ENCODE results near the gene HOXA11.

HOXA11 gene

DNA sequence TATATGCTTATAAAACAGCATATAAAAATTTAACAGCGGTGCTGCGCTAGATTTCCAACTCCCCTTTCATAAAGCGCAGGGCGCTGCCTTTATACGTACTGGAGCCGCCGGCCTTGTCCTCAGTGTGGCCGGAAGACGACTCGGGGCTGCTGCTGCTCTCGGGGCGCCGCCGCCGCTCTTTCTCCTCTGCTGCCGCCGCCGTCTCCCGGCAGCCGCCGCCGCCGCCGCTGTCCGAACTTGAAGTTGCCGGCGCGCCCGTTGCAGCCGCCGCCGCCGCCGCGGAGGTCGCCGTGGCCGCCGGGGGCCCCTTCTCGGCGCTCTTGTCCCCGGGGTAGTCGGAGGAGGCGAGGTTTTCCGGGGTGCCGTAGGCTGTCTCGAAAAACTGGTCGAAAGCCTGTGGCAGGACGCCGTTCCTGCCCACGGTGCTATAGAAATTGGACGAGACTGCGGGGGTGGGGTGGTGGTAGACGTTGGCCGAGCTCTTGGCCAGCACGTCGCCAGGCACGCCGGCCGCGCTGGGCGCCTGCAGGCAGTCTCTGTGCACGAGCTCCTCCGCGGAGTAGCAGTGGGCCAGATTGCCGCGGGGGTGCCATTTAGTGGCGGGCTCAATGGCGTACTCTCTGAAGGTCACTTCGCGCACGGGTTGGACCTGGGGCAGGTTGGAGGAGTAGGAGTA, 557 bp downstream of the HOXA11 start:
- peaks cover 38% of the 10 kb centered on the region for H3K27me3 Mint-ChIP-seq
- H3K9me3 Mint-ChIP-seq, result no peaks in the 10 kb centered on the region
- no peaks in the 10 kb centered on the region for H3K36me3 Mint-ChIP-seq
- DNase-seq (ENCODE audit: low spot score in 2 of 2), result peak in 1 of 2 donors; percentile 49
- ATAC-seq (ENCODE audit: low read depth), result no peak
- H3K4me1 Mint-ChIP-seq, result peaks cover 18% of the 10 kb centered on the region
- peak overlapping the region; percentile 3 for H3K4me3 Mint-ChIP-seq
- H3K27ac Mint-ChIP-seq, result peak overlapping the region; percentile 76

DNA sequence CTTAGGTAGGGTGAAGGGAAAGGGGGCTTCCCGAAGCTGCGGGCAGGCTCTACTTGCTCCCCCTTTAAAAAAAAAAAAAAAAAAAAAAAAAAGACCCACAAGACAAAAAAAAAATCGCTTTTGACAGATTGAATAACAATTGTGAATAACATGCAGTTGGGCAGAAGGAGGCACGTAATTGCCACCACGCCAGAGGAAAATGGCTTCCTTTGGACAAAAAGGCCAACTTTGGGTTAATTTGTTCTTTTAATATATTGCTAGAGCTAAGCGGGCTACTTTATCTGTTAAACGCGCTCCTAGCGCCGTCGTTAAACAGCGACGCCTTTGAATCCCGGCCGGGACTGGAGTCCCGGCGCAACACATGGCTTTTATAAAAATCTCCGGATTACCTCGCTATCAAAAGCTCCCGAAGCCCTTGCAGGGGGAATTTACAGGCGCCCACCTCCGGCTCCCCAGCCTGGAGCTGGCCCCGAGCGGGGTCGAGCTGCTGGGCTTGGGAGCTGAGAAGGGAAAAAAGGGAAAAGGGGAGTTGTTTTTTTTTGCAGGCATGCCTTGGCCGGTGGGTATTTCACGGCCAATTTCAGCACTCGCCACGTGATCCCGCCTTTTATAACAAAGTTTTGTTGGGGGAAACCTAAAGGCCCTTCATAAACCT, 1.2 kb downstream of the HOXA11 start:
- Mint-ChIP-seq H3K4me1 (peaks cover 18% of the 10 kb centered on the region), H3K36me3 (no peaks in the 10 kb centered on the region), H3K27me3 (peaks cover 41% of the 10 kb centered on the region), H3K9me3 (no peaks in the 10 kb centered on the region), H3K27ac (no peak overlapping the region), H3K4me3 (no peak overlapping the region)
- ATAC-seq (ENCODE audit: low read depth) (no peak), DNase-seq (ENCODE audit: low spot score in 2 of 2) (no peak)

DNA sequence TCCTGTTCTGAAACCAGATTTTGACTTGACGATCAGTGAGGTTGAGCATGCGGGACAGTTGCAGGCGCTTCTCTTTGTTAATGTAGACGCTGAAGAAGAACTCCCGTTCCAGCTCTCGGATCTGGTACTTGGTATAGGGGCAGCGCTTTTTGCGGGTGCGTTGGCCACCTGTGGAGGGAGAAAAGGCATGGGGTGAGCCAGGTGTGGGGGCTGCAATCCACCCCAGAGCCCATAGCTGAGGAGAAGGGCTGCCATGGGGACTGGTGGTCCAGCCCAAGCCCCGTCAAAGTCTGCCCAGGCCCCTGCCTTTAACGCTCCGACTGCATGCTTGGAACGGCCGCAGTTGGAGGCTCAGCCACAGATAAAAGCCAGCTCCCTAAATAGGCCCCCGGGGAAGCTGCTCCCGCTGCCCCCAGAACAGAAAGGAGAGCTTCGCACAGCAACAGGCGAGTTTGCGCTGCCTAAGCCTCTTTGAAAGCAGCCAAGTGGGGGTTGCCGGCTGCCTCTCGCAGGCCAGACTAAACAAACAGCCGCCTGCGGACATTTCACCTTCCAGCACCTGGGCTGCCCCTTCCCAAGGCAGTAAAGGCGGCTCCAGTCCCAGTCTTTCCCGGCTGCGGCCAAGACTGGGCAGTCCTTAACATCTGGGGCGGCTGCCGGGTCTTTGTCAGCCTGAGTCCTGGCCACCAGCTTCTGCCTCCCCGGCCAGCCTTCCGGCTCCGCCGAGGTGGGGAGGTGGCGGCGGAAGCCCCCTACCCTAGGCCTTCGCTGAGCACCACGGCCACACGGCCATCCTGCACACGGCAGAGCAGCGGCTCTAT, 2.0 kb downstream of the HOXA11 start:
- peaks cover 34% of the 10 kb centered on the region for H3K27me3 Mint-ChIP-seq
- H3K36me3 Mint-ChIP-seq, result no peaks in the 10 kb centered on the region
- ATAC-seq (ENCODE audit: low read depth), result no peak
- H3K4me1 Mint-ChIP-seq, result peaks cover 14% of the 10 kb centered on the region
- no peaks in the 10 kb centered on the region for H3K9me3 Mint-ChIP-seq
- no peak for DNase-seq (ENCODE audit: low spot score in 2 of 2)
- H3K27ac Mint-ChIP-seq, result peak overlapping the region; percentile 61
- H3K4me3 Mint-ChIP-seq, result no peak overlapping the region

- no peak overlapping the region for H3K4me3 Mint-ChIP-seq
- no peaks in the 10 kb centered on the region for H3K9me3 Mint-ChIP-seq
- DNase-seq (ENCODE audit: low spot score in 2 of 2) (no peak), ATAC-seq (ENCODE audit: low read depth) (no peak)
- peak overlapping the region; percentile 61 for H3K27ac Mint-ChIP-seq
- peaks cover 35% of the 10 kb centered on the region for H3K27me3 Mint-ChIP-seq
- H3K36me3 Mint-ChIP-seq, result no peaks in the 10 kb centered on the region
- H3K4me1 Mint-ChIP-seq, result peaks cover 12% of the 10 kb centered on the region
Measured at GRCh38 chr7:27182285-27182841, 2.7 kb downstream of the HOXA11 start.

DNA sequence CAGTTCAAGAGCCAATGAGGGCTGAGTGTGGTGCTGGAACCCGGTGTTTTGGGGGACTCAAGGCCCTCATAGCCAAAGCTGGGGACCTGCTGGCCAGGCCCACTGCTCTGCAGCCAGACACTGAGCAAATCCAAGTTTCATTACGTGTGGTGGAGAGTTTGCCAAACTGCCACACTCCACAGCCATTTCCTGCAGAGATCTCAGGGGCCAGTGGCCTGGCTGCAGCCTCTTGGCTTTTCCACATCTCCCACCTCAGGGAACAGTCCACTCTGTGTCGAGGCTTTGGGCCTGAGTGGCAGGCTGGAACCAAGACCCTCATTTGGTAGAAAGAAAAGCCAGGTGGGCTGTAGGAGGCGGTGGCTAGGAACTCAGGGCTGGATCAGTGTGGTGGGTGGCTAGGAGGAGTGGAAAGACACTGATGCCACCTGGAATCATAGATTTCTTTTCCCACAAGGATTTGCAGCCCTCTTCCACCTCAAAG, 3.2 kb downstream of the HOXA11 start:
- Mint-ChIP-seq H3K4me1 (peaks cover 12% of the 10 kb centered on the region), H3K4me3 (no peak overlapping the region), H3K36me3 (no peaks in the 10 kb centered on the region), H3K9me3 (no peaks in the 10 kb centered on the region), H3K27ac (no peak overlapping the region), H3K27me3 (peaks cover 35% of the 10 kb centered on the region)
- DNase-seq (ENCODE audit: low spot score in 2 of 2) (no peak), ATAC-seq (ENCODE audit: low read depth) (no peak)

- H3K4me3 Mint-ChIP-seq, result no peak overlapping the region
- peaks cover 29% of the 10 kb centered on the region for H3K27me3 Mint-ChIP-seq
Measured at GRCh38 chr7:27180431-27181420, 4.3 kb downstream of the HOXA11 start.

DNA sequence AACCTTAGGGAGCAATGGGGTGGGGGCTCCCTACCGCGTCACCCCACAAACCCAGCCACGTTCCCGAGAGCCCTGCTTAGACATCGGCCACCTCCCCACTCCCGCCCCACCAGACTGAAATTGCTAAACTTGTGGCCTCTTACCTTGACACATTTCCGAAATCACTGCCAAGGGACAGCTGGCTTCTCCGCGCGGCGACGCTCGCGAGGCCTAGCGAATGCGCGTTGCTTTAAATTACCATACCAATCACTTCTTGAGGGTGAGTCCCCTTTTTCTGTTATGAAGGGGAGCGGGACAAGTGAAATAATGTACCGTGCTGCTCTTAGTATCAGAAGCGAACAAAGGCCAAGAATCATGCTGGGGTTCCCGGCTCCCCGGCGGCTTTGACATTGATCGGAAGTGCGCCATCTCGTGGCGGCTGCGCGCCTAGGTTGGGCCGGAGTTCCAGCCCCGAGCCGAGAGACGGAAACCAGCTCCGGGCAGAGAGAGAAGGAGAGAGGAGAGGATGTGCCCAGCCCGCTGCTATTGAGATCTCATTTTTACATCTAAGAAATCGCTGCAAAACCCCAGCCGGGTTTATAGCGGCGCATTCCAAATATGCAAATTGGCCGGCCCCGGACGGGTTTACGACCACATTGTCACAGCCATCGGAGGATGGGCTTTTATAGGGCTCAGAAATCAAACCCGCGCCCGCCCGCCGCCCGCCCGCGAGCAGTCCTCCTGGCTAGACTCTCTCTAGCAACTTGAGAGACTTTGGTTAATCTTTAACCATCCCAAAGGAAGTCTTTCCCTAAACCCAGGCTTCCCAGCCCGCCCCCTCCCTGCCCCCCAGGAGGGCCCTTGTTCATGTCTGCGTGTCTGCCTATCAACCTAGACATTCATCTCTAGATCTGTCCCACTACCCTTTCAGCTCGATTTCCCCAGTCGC, 5.3 kb downstream of the HOXA11 start:
- Mint-ChIP-seq H3K9me3 (no peaks in the 10 kb centered on the region), H3K27me3 (peaks cover 28% of the 10 kb centered on the region), H3K27ac (no peak overlapping the region), H3K4me3 (no peak overlapping the region), H3K4me1 (peaks cover 6% of the 10 kb centered on the region), H3K36me3 (no peaks in the 10 kb centered on the region)
- ATAC-seq (ENCODE audit: low read depth) (peak; percentile 39), DNase-seq (ENCODE audit: low spot score in 2 of 2) (peak in 1 of 2 donors; percentile 48)

More at GRCh38 chr7:27180431-27181420, 4.3 kb downstream of the HOXA11 start:
- no peak overlapping the region for H3K27ac Mint-ChIP-seq
- ATAC-seq (ENCODE audit: low read depth) (no peak), DNase-seq (ENCODE audit: low spot score in 2 of 2) (no peak)
- H3K4me1 Mint-ChIP-seq, result peaks cover 9% of the 10 kb centered on the region
- no peaks in the 10 kb centered on the region for H3K9me3 Mint-ChIP-seq
- H3K36me3 Mint-ChIP-seq, result no peaks in the 10 kb centered on the region

- H3K9me3 Mint-ChIP-seq, result no peaks in the 10 kb centered on the region
- H3K4me3 Mint-ChIP-seq, result no peak overlapping the region
- H3K27ac Mint-ChIP-seq, result no peak overlapping the region
- peaks cover 28% of the 10 kb centered on the region for H3K27me3 Mint-ChIP-seq
- no peaks in the 10 kb centered on the region for H3K36me3 Mint-ChIP-seq
- ATAC-seq (ENCODE audit: low read depth) (no peak), DNase-seq (ENCODE audit: low spot score in 2 of 2) (no peak)
- peaks cover 5% of the 10 kb centered on the region for H3K4me1 Mint-ChIP-seq
Measured at GRCh38 chr7:27179030-27179429, 6.0 kb downstream of the HOXA11 start.

- no peak overlapping the region for H3K4me3 Mint-ChIP-seq
- DNase-seq (ENCODE audit: low spot score in 2 of 2) (no peak), ATAC-seq (ENCODE audit: low read depth) (no peak)
- H3K27me3 Mint-ChIP-seq, result peaks cover 28% of the 10 kb centered on the region
- H3K36me3 Mint-ChIP-seq, result no peaks in the 10 kb centered on the region
- H3K27ac Mint-ChIP-seq, result no peak overlapping the region
- no peaks in the 10 kb centered on the region for H3K9me3 Mint-ChIP-seq
- peaks cover 5% of the 10 kb centered on the region for H3K4me1 Mint-ChIP-seq
Measured at GRCh38 chr7:27178366-27178765, 6.7 kb downstream of the HOXA11 start.

DNA sequence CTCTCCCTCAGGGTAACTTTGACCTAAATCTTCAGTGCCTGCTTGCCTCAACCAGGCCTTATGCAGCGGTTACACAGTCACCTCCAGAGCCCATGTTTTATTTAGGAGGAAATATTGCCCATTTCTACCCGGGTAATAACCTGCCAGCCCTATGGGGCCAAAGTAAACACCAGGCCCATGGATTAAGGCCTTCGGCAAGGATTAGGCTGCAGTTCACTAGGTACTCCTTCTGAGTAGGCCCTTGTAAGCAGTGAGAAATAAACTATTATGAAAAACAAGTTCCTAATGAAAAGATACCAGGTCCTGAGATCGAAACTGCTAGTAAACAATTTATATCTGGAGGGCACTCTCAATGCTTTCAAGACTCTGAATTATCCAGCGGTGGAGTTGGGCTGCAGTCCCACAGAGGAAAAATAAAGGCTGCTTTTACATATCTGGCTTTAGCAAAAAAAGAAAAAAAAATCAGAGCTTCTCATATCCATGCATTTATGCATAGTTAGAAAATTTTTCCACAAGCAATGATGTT, 7.2 kb downstream of the HOXA11 start:
- Mint-ChIP-seq H3K27me3 (peaks cover 26% of the 10 kb centered on the region), H3K9me3 (no peaks in the 10 kb centered on the region), H3K36me3 (no peaks in the 10 kb centered on the region), H3K4me1 (peaks cover 5% of the 10 kb centered on the region), H3K4me3 (no peak overlapping the region), H3K27ac (no peak overlapping the region)
- ATAC-seq (ENCODE audit: low read depth) (no peak), DNase-seq (ENCODE audit: low spot score in 2 of 2) (no peak)

DNA sequence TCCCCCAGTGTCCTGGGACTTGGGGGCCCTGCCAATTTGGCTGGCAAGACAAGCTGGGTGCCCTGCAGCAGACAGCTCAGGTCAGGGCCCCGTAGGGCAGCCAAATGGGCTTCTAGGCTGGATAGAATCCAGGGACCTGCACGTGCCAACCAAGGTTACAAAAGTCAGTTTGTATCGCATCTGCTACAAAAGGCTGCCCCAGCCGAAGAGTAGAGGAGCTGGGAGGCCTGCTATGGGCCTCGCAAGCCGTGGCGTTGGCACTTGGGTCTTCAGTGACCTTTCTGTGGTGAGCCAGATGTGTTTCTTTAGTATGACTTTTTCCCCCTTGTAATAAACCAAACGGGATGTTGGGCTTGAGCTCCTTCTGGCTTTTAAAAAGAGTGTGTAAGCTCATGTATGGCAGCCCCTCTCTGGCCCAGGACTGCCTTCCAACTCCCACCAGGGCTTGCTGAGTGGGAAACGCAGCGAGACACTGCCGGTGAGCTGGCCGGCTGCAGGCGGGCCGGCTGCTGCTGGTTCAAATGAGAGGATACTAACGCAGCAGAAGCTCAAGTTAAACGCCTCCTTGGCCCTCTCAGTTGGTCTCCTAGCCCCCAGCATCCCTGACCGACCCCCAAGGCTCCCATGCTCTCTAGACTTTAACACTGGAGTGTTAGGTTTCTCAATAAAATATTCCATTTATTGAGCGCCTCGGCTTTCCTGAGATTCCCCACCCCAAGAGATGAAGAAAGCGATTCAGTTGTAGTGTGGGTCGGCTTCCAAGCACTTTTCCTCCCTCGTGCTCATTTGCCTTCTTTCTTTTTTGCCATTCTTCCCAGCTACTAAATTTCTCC, 7.9 kb downstream of the HOXA11 start:
- ATAC-seq (ENCODE audit: low read depth) (no peak), DNase-seq (ENCODE audit: low spot score in 2 of 2) (no peak)
- Mint-ChIP-seq H3K4me3 (no peak overlapping the region), H3K36me3 (no peaks in the 10 kb centered on the region), H3K9me3 (no peaks in the 10 kb centered on the region), H3K27ac (no peak overlapping the region), H3K4me1 (peaks cover 5% of the 10 kb centered on the region), H3K27me3 (peaks cover 25% of the 10 kb centered on the region)

DNA sequence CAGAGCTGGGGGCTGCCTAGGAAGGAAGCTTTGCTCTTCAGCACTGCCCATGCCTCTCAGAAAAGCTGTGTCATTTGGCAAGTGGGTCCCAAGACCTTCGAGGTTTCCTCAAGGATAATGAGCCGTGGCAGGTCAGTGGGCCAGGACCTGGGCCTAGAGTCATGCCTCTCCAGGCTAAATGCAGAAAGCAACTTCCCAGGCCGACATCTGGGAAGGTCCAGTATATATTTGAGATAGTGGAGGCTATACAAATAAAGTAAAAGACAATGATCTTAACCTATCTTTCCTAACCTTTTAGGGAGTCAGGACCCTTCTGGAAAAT, 8.5 kb downstream of the HOXA11 start:
- H3K36me3 Mint-ChIP-seq, result no peaks in the 10 kb centered on the region
- H3K4me1 Mint-ChIP-seq, result peaks cover 7% of the 10 kb centered on the region
- H3K4me3 Mint-ChIP-seq, result no peak overlapping the region
- ATAC-seq (ENCODE audit: low read depth) (no peak), DNase-seq (ENCODE audit: low spot score in 2 of 2) (no peak)
- H3K27me3 Mint-ChIP-seq, result peaks cover 30% of the 10 kb centered on the region
- no peak overlapping the region for H3K27ac Mint-ChIP-seq
- no peaks in the 10 kb centered on the region for H3K9me3 Mint-ChIP-seq
